Common myeloid progenitor, CD34-positive (primary cell): ENCODE results near the gene TEX29.

Experiments used
- CTCF ChIA-PET: fragments of 350-600 bp; sonication (Branson Sonifier 250); formaldehyde crosslinking; loops from one replicate; lab custom pipeline; 2021; ENCODE audit warnings: antibody characterized with exemption; lab: Charles Lee
- POLR2A ChIA-PET: fragments of 350-600 bp; sonication (Branson Sonifier 250); formaldehyde crosslinking; loops from one replicate; lab custom pipeline; 2021; ENCODE audit warnings: antibody characterized with exemption; lab: Charles Lee
- DNase-seq, 3 donors: peaks; one replicate each; pipeline versions ENCODE4 v3.0.0 to v3.0.0-alpha.2; 2013
- H3K27ac ChIP-seq, 2 experiments: 1 replicate in 1 of 2; 2 replicates in 1 of 2; pipeline ENCODE4 v1.7.0; 2013; ENCODE audit warnings: inconsistent platforms in 2 of 2, low read length in 2 of 2, mild to moderate bottlenecking in 2 of 2, low read depth in 1 of 2, moderate library complexity in 1 of 2; ENCODE audit not compliant: severe bottlenecking in 2 of 2, insufficient read depth in 1 of 2, poor library complexity in 1 of 2
- H3K27me3 ChIP-seq, 5 experiments: replicated peaks in 2 of 5; 1 replicate in 3 of 5; 2 replicates in 2 of 5; pipeline versions ENCODE4 v1.6.1 to v1.7.0; 2013; ENCODE audit warnings: low read length in 4 of 5, mild to moderate bottlenecking in 2 of 5, moderate library complexity in 2 of 5, inconsistent platforms in 1 of 5; ENCODE audit not compliant: insufficient read depth in 5 of 5, control insufficient read depth in 4 of 5
- H3K36me3 ChIP-seq, 4 experiments: 1 replicate in 2 of 4; 2 replicates in 2 of 4; pipeline versions ENCODE4 v1.6.1 to v1.7.0; 2013; ENCODE audit warnings: low read length in 3 of 4, control low read depth in 1 of 4, mild to moderate bottlenecking in 1 of 4; ENCODE audit not compliant: control insufficient read depth in 4 of 4, insufficient read depth in 4 of 4
- H3K4me1 ChIP-seq, 4 experiments: 1 replicate in 3 of 4; 2 replicates in 1 of 4; pipeline versions ENCODE4 v1.6.1 to v1.7.1; 2013; ENCODE audit warnings: low read length in 3 of 4, mild to moderate bottlenecking in 3 of 4, control low read depth in 1 of 4, inconsistent platforms in 1 of 4, moderate library complexity in 1 of 4; ENCODE audit not compliant: control insufficient read depth in 4 of 4, insufficient read depth in 4 of 4; ENCODE audit errors: control extremely low read depth in 1 of 4
- H3K4me3 ChIP-seq, 7 experiments: 1 replicate in 4 of 7; 2 replicates in 3 of 7; pipeline versions ENCODE4 v1.5.1 to v1.7.0; 2013; ENCODE audit warnings: mild to moderate bottlenecking in 7 of 7, low read length in 6 of 7, moderate library complexity in 6 of 7, inconsistent platforms in 2 of 7, low read depth in 2 of 7, control low read depth in 1 of 7; ENCODE audit not compliant: insufficient read depth in 4 of 7, control insufficient read depth in 1 of 7; ENCODE audit errors: extremely low read depth in 1 of 7
- H3K9me3 ChIP-seq, 5 experiments: 1 replicate in 4 of 5; 2 replicates in 1 of 5; pipeline versions ENCODE4 v1.6.1 to v1.7.1; 2013; ENCODE audit warnings: low read length in 4 of 5, mild to moderate bottlenecking in 2 of 5, inconsistent platforms in 1 of 5, low read depth in 1 of 5, moderate library complexity in 1 of 5; ENCODE audit not compliant: control insufficient read depth in 4 of 5, insufficient read depth in 2 of 5; ENCODE audit errors: control extremely low read depth in 1 of 5
- WGBS: methylation state at CpG from one replicate; pipeline ENCODE4 v1.1.5; 2013; ENCODE audit not compliant: insufficient coverage; 5-methylcytosine and 5-hydroxymethylcytosine counted together

The TEX29 gene

DNA sequence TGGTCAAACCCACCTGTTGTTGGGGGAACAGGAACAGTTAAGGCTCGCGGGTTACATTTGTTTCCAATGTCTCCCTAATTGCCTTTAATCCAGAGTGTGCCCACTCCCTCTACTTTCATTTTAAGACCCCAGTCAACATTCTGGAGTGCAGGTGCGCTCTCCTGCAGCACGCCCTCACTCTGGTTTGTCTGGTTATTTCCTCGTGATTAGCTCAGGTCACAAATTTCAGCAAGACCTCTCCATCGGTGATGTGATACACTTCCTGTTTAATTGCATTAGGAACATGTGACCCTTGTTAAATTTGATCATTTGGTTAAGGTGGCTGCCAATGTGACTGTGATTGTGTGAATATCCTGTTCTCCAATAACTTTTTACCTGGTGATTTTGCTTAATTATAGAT, 53.0 kb downstream of the TEX29 start:
- H3K36me3 ChIP-seq = no peaks in the 10 kb centered on the region
- ChIA-PET CTCF (no interaction called here), POLR2A (no interaction called here)
- no peak overlapping the region for H3K4me3 ChIP-seq
- no peak for DNase-seq
- 83% methylated on average over 4 of the region's 6 CpGs for WGBS
- H3K4me1 ChIP-seq = peaks cover 0 to 1% (median 0%) of the 10 kb centered on the region in 4 experiments
- no peak overlapping the region for H3K27ac ChIP-seq
- peaks cover 0 to 3% (median 0%) of the 10 kb centered on the region in 5 experiments for H3K9me3 ChIP-seq
- H3K27me3 ChIP-seq = no peaks in the 10 kb centered on the region

GRCh38 chr13:111380431-111380830, 60.0 kb downstream of the TEX29 start:
- CTCF ChIA-PET = no interaction called here
- H3K4me3 ChIP-seq = no peak overlapping the region
- no peaks in the 10 kb centered on the region for H3K36me3 ChIP-seq
- WGBS = 100% methylated on average over 3 of the region's 5 CpGs
- POLR2A ChIA-PET = no interaction called here
- no peak overlapping the region for H3K27ac ChIP-seq
- H3K9me3 ChIP-seq = peaks cover 1 to 6% (median 3%) of the 10 kb centered on the region in 5 experiments
- DNase-seq = no peak
- H3K27me3 ChIP-seq = no peaks in the 10 kb centered on the region
- H3K4me1 ChIP-seq = peaks cover 0 to 12% (median 4%) of the 10 kb centered on the region in 4 experiments

DNA sequence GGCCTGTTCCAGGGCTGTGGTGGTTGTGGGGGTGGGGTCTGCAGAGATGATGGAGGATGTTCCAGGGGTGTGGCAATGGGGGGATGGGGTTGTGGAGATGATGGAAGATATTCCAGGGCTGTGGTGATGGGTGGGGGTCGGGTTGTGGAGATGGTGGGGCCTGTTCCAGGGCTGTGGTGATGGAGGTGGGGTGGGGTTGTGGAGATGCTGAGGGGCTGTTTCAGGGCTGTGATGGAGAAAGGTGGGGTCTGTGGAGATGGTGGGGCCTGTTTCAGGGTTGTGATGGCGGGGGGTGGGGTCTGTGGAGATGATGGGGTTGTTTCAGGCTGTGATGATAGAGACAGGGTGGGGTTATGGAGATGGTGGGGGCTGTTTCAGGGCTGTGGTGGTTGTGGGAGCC, 62.0 kb downstream of the TEX29 start:
- POLR2A ChIA-PET = no interaction called here
- WGBS = 50% methylated on average over 2 of the region's 2 CpGs
- H3K4me3 ChIP-seq = no peak overlapping the region

DNA sequence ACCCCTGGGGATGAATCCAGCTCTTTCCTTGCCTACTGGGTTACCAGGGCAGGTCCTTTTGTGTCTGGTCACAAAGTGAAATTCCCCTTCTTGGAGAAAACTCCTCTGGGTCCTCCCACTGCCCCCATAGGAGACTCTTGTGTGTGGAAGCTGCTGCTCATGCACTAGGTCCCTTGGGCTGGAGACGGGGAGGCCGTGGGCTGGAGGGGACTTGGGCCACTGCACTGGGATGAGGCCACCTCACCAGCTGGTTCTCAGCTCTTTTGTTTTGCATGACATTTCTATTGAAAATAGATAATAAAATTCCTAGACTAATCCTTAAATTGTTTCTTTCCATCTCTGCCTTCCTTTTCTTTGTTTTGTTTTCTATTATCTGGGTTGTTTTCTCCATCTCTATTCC, 62.4 kb downstream of the TEX29 start:
- Histone ChIP-seq H3K27ac (no peak overlapping the region), H3K4me3 (no peak overlapping the region), H3K27me3 (no peaks in the 10 kb centered on the region), H3K9me3 (peaks cover 1 to 6% (median 3%) of the 10 kb centered on the region in 5 experiments), H3K4me1 (peaks cover 0 to 15% (median 4%) of the 10 kb centered on the region in 4 experiments), H3K36me3 (no peaks in the 10 kb centered on the region)
- no CpG with 5 or more reads among the region's 2 CpGs for WGBS
- POLR2A ChIA-PET = no interaction called here
- DNase-seq = no peak
- CTCF ChIA-PET = no interaction called here

More for the DNA sequence above, 62.0 kb downstream of the TEX29 start:
- no peak overlapping the region for H3K27ac ChIP-seq
- peaks cover 0 to 15% (median 4%) of the 10 kb centered on the region in 4 experiments for H3K4me1 ChIP-seq
- no peak for DNase-seq
- CTCF ChIA-PET = no interaction called here
- H3K9me3 ChIP-seq = peaks cover 1 to 6% (median 3%) of the 10 kb centered on the region in 5 experiments
- no peaks in the 10 kb centered on the region for H3K36me3 ChIP-seq
- no peaks in the 10 kb centered on the region for H3K27me3 ChIP-seq

GRCh38 chr13:111383591-111384440, 63.4 kb downstream of the TEX29 start:
- no peaks in the 10 kb centered on the region for H3K36me3 ChIP-seq
- DNase-seq = no peak
- POLR2A ChIA-PET = no interaction called here
- CTCF ChIA-PET = interaction anchor here (0.8 kb wide), 1 partner anchor 9 kb away, joined by 3 read pairs; no protein-coding TSS in a partner anchor
- no peak overlapping the region for H3K27ac ChIP-seq
- H3K4me1 ChIP-seq = peaks cover 0 to 18% (median 4%) of the 10 kb centered on the region in 4 experiments
- H3K4me3 ChIP-seq = no peak overlapping the region
- H3K27me3 ChIP-seq = no peaks in the 10 kb centered on the region
- H3K9me3 ChIP-seq = peaks cover 1 to 6% (median 3%) of the 10 kb centered on the region in 5 experiments
- 96% methylated on average over 12 of the region's 21 CpGs for WGBS

DNA sequence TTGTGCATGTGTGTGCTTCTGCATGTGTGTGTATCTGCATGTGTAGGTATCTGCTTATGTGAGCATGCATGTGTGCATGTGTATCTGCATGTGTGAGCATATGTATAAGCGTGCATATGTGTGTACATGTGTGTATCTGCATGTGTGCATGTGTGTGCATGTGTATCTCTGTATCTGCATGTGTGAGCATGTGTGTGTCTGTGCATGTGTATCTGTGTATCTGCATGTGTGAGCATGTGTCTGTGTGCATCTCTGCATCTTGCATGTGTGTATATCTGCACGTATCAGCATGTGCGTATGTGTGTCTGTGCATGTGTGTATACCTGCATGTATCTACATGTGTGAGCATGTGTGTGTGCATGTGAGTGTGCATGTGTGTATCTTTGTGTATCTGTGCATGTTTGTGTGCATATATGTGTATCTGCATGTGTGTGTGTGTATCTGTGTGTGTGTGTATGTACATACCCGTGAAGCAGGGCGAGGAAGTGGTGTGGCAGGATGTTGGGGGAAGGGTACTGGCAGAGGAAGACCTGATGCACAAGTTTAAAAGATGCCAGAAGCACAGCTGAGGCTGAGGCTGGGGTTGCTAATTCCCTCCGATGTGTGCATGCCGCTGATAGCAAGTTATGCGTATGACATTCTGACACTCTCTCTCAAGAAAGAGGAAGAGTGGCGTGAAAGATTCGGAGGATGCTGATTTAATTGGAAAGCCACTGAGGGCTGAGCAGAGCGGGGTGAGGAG, 64.2 kb downstream of the TEX29 start:
- no peak overlapping the region for H3K4me3 ChIP-seq
- 22% methylated on average over 11 of the region's 11 CpGs for WGBS
- POLR2A ChIA-PET = interaction anchor here (0.7 kb wide), 1 partner anchor 200 kb away, joined by 3 read pairs; no protein-coding TSS in a partner anchor
- peaks cover 0 to 18% (median 4%) of the 10 kb centered on the region in 4 experiments for H3K4me1 ChIP-seq
- DNase-seq = peak; percentile 81 to 96 (median 92)
- no peak overlapping the region for H3K27ac ChIP-seq
- CTCF ChIA-PET = no interaction called here
- peaks cover 1 to 6% (median 3%) of the 10 kb centered on the region in 5 experiments for H3K9me3 ChIP-seq
- H3K36me3 ChIP-seq = no peaks in the 10 kb centered on the region
- H3K27me3 ChIP-seq = peaks cover 0 to 2% (median 0%) of the 10 kb centered on the region in 5 experiments
